HG03066 (cell line): Measurements from ENCODE around the gene PLXDC2.
"Not testable (repeated sequence)": the region's sequence is repeated elsewhere in the genome, so short reads cannot be mapped to it uniquely, and the experiment has no call there.

Experiments used
- ATAC-seq: cut with Tn5 transposase; IDR thresholded peaks from one replicate; pipeline ENCODE4 v1.9.1; 2021; ENCODE audit warnings: low read depth; ENCODE audit not compliant: unreplicated experiment

PLXDC2 gene

DNA sequence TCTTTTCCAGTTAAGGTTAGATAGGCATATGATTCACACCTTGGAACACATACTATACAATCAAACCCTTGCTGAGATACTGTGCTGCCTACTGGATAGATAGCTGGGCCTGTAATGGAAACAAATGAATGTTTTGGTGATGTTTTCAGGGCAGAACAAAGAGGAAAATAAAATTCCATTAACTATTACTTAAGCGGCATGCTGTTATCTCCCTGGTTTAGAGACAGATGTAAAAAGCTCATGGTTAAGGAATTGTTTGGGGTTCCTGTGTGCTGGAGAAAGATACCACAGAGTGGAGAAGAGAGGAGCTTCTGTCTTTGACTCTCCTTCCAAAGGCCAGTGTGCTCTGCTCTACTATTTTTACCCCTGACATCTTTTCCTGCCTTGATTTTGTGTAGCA is 341.1 kb downstream of the PLXDC2 start:
- ATAC-seq = no peak

DNA sequence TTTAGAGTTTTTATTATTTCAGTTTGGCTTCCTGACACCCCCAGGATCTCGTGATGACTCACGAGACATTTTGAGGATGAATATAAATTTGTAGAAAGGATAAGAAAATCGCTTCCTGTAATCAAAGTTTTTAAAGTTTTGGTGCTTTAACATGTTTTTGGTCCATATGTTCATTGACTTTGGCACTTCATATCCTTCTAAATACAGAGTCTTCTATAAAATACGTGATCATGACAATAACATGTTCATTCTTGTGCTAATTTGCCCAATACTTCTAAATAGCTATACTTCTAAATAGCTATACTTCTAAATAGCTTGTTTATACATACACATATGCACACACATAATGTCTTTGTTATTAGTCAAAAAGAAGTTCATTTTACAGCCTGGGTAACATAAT is 341.9 kb downstream of the PLXDC2 start:
- no peak for ATAC-seq

DNA sequence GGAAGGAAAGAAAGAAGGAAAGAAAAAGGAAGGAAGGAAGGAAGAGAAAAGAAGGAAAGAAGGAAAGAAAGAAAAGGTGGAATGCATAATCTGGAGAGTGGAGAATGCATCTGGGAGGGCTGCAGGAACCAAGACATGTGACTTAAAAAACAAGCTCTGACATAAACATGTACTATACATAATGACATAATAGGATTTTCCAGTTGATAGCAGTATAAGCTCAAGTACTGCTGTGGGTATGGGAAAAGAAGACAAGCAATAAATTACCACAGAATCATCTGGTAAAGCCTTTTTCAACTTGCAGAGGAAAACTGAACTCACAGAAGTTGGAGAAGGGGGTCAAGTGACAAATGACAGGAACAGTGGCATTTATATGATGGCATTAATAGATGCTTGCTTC is 345.9 kb downstream of the PLXDC2 start:
- ATAC-seq = no peak

DNA sequence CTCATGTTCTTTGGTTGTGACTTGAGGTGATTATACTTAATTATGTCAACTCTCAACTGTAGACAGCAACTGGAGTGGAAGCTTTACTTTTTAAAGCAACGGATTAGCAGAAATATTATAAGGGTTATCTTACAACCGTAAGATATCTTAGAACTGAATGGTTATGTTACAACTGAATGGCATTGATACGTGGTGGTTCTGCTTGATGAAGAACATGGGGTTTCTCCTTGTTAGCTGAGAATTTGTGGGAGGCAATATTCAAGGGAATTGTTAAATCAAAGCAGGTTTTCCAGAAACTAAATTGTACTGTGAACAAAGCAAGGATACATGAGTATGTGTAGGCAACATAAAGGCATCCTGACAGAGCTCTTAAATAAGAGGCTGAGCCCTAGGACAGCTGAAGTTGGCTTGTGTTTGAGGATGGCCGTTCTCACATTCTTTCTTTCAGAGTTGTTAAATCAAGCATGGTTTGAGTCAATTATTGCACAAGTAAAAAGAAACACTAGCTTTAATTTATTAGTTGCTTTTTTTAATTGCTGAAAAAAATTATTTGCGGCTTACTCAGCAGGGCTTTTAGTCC is 350.0 kb downstream of the PLXDC2 start:
- ATAC-seq = no peak

DNA sequence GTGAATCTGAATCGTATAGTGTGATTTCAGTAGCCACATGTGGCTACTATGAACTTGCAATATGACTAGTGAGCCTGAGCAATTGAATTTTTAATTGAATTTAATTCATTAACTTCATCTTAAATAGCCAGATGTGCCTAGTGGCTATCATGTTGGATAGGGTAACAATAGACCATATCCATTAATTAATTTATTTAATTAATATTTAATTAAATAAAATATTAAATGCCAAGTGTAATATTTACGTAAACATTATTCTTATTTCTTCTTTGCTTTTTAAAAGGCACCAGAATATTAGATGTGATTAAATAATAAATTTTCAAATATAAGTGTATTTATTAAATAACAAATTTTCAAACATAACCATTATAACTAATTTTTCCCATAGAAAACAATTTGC is 354.4 kb downstream of the PLXDC2 start:
- no peak for ATAC-seq

DNA sequence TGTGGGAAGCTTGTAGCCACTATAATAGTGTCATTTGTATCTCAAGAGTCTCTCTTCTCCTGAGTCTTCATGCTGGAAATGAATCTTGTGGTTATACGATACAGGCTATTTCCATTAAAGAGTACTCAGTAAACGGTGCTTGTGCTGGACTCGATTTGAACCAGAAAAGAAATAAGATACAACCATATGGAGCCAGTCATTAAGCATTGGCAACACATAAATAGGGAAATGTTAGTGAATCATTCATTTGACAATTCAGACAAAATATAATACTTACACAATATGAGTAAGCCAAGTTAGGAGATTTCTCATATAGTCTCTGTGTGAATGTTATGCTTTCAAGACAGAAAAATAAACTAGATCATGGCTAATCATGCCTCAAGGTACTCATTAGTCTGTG is 356.8 kb downstream of the PLXDC2 start:
- ATAC-seq = no peak

DNA sequence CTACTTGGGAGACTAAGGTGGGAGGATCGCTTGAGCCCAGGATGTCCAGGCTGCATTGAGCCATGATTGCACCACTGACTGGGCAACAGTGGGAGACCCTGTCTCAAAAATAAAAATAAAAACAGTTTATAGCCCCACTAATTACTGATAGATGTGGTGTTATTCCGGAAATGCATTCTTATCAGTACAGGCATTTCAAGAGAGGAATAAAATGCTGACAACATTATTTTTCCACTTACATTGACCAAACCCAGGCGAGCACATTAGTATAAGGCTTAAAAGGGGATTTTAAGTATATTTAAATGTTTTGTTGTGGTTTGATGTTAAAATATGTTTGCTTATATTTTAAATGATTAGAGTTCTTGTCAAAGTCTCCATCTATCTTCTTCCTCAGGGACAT is 359.5 kb downstream of the PLXDC2 start:
- no peak for ATAC-seq

DNA sequence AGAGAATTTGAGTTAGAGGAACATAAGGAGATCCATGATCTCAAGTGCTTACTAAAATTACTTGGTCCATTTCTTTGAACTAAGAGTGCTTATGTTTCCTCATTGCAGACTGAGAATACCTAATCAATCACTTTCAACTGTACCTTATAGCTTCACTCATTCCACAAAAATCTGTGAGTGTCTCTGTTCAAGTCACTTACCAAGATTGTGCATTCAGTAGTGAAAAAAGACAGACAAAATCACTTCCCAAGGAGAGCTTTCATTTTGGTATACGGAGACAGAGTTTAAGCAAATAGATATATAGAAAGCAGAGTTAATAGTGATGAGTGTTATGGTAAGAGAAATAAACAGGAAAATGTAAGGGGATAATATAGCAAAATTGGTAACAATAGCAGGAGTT is 364.5 kb downstream of the PLXDC2 start:
- ATAC-seq = no peak

DNA sequence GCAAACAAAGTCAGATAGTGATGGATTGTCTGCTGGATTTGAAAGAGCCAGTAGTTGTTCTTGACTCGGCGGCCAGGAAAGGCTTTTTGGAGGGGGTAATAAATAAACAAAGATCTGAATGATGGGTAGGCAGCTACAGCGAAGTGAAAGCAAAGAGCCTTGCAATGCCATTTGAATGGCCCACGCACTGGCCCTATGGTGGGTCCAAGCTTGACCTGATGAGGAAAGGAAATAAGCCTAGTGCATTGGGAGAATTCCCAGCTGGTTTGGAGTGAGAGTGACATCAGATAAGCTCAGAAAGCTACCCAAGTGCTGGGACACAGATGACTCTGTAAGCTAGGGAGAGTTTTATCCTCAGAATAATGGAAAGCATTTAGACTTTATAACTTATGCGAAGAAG is 365.2 kb downstream of the PLXDC2 start:
- no peak for ATAC-seq

DNA sequence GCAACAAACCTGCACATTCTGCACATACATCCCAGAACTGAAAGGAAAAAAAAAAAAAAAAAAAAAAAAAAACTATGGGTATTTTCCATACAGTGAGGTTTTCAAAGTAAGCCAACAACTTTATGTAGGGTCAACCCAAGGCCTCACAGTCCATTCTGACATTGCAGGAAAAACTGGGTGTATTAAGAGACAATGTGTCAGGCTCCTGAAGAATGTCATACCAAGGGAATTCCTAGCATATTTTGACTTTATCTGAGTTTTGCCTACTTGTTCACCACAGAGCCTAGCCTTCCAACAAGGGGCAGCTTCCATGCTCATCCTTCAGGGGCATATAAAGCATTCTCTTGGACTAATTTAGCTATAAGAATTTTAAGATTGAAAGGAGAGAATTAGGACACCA is 368.9 kb downstream of the PLXDC2 start:
- no peak for ATAC-seq

DNA sequence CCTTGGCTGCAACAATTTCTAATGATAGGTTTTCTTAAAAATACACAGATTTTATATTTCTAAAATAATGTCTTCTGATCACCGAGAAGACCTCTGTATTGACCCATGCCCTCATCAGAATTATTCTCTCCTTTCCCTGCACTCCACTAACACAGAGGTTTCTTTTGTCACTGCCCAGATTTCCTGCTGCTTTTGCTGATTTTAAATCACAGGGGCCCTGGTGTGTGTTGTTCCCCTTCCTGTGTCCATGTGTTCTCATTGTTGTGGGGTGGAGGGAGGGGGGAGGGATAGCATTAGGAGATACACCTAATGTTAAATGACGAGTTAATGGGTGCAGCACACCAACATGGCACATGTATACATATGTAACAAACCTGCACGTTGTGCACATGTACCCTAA is 375.2 kb downstream of the PLXDC2 start:
- ATAC-seq = not testable (repeated sequence)

DNA sequence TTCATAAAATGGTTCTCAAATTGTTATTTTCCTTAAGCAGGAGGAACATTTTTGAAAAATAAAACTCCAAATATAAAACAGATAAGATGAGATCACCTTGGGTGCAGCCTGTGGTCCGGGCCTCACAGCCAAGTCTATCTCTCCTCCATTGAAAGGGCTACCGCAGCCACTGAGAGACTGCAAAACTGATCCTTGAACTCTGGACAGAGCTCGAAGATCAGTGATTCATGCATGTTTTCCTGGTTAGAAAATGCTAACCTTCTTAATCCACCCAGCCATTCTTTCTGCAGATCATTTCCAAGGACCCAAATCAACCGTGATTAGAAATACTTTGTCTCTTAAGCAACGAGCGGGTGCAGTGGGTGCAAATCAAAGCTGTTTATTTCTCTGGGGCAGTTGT is 378.8 kb downstream of the PLXDC2 start:
- no peak for ATAC-seq

DNA sequence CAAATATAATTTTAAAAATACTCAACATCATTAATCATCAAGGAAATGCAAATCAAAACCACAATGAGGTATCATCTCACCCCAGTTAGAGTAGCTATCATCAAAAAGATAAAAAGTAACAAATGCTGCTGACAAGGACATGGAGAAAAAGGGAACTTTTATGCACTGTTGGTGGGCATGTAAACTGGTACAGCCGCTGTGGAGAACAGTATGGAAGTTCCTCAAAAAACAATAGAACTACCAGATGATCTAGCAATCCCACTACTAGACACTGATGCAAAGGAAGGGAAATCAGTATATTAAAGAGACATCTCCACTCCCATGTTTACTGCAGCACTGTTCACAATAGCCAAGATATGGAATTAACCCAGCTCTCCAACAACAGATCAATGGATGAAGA is 384.5 kb downstream of the PLXDC2 start:
- ATAC-seq = no peak

DNA sequence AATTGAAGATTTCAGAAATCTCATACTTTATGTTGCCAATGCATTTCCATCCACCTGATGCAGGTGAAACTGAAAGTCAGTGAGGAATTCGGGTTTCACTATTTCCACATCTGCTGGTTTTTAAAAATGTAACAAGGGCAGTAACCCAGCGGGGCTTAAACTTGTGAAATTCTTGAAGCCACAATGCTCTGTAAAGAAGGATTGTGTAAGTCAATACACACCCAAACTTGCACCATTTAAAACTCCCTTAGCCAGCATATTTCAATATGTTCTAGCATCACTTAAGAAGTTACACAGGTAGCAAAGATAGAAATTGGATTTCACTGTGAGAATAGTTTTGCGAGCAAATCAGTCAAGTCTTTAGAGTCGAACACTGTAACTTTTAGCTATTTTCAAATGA is 386.1 kb downstream of the PLXDC2 start:
- no peak for ATAC-seq

DNA sequence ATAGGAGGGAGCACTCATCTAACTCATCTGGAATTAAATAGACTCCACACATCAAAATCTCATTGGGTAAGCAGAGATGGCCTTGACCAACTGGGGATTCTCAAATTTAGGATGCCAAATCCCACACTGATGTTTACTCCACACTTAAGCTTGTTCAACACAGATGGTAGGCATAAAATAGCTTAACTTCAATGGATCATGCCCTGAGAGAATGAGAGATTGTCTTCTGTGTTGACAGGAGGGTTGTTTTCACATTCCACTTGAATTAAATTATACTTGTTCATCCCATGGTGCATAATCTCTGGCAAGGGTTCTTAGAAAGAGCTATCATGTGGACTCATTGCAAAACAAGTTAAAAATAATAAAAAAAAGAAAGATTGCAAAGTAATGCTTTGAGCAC is 391.4 kb downstream of the PLXDC2 start:
- ATAC-seq = no peak

DNA sequence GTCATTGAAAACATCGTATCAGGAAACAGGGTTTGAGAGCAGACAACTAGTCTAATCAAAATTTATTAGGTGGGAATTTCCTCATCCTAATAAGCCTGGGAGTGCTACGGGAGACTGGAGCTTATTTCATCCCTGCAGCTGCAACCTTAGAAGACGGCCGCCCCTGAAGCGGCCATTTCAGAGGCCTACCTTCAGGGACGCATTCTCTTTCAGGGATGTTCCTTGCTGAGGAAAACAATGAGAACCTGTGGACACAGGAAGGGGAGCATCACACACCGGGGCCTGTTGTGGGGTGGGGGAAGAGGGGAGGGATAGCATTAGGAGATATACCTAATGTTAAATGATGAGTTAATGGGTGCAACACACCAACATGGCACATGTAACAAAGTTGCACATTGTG is 392.9 kb downstream of the PLXDC2 start:
- not testable (repeated sequence) for ATAC-seq

DNA sequence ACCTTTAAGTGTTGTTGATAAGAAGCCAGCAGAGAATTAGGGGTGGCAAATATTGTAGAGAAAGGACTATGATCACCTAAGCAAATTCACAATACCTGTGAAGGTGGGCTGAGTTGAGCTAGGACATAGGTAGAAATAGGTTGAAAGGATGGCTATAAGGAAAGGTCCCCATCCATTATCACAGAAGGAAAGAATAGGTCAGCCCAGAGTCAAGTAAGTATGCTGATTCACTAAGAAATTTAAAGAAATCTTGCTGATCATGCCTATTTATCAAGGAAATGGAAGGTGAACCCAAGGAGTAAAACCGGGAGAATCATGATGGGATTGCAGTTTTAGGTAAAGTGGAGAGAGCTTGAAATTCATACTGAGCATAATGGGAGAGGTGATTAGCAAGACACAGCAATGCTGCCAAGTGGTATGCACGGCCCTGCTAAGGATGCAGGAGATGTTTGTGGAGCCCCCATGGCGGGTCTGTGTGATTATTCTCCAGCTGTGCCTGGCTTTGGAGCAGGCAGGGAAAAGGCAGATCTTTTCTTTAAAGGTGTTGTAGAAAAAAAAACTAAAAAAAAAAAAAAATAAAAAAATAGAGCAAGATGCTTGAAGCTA is 399.4 kb downstream of the PLXDC2 start:
- no peak for ATAC-seq

DNA sequence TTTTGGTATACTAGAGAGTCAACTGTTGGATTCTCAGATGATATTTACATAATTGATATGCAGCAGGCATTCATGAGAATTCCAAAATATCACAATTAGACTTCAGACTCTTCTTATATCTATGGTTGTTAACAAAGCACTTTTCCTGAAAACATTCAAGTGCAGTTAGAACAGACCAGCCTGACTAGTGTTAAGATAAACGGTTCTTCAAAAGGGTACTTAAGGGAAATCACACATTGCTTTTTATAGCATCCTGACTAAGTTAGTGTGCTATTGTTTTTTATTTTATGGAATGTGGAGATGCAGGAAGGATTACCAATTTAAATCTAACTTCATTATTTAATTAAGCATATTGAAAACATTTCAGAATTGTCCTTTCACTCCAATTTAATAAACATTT is 405.1 kb downstream of the PLXDC2 start:
- no peak for ATAC-seq

DNA sequence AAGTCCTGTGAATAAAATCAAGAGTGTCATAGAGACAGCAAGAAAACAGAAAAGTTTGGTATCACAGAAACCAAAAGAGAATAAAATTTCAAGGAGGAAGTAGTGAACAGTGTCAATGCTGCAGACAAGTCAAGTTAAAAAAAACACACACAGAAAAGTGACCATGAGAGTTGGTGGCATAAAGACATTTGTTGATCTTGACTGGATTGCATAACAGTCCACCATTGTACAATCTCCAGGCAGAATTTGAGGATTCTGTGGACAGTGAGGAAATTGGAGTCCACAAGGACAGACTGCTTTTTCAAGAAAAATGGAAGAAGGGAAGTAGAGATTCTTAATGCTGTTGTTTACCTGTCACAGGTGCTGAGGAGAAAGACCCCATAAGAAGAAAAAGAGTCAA is 412.5 kb downstream of the PLXDC2 start:
- ATAC-seq = no peak

DNA sequence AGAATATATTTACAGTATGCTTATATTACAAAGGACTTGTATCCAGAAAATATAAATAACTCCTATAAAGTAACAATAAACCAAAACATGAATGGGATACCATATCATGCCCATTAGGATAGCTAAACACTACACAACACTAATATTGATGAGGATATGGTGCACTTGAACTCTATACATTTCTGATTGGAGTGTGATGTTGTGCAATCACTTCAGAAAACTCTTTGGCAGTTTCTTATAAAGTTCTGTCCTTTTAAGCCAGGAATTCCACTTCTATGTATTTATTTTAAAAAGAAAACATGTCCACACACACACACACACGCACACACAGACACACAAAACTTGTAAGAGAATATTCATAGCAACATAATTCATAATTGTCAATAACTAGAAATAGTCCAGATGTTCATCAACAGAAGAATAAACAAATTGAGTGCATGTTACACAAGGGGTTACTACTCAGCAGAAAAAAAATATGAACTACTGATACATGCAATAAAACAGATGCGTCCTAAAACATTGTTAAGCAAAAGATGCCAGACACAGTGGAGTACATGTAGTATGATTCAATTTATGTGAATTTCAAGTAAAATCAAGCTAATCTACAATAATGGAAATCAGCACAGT is 416.0 kb downstream of the PLXDC2 start:
- no peak for ATAC-seq

DNA sequence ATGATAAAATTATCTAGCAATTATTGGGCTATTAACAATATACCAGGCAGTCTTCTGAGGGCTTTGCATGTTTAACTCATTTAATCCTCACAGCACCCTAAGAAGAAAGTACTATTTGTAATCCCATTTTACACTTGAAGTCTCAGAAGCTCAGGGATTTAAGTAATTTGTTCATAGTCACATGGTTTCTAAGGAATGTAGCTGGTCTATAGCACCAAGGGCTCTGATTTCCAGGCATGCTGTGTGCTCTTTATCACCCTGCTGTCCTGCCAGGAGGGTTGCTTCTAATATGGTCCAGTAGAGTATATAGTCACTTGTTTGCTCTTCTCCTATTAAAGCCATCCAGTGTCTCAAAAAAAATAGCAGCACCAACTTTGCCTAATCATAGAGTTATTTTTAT is 417.2 kb downstream of the PLXDC2 start:
- no peak for ATAC-seq

DNA sequence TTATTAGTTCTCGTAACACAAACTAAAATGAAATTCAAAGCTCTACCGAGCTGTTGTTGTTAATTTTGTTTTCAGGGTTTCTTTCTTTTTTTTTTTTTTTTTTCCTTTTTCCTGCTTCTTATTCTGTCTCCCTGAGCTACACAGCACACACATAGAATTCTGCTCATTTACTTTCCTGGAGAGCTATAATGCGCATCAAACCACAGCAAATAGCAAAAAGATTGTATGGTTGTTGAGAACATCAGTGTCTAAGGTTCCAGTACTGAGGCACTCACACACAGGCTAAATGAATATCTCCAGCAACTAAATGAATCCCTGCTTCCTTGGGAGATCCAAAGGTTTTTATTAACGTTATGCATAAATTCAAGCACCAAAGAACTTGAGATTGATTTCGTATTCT is 418.3 kb downstream of the PLXDC2 start:
- no peak for ATAC-seq
